ENCODE measurements around the gene WNT5B.

WNT5B gene

DNA sequence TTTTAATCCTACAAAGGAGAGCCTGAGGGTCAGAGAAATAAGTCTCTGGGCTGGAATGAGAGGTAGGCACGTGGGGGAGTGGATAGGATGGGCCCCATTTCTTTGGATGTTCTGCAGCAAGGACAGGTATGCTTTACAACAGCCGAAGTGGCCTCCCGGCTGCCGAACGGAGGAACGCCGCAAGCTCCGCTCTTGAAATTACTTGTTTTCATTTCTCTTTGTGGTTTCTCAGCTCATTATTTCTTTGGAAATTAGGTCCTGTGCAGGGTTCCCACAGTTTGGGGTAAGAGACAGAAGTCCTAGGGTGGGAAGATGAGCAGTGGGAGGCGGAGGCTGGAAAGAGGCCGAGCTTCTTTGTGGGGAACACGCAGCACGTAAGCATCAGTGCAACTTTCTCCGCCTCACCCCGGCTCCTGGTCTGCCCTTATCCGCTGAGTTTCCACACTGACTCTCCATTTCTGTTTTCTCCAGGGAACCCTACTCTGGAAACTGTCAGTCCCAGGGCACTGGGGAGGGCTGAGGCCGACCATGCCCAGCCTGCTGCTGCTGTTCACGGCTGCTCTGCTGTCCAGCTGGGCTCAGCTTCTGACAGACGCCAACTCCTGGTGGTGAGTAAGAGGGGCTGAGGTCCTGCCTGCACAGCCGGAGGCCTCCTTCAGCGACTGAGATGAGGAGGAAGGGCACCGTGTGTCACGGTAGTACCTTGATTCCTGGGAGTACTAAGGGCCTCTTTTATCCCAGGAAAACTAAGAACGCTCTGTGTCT is 2.0 kb downstream of the WNT5B start:
- no peak for FAIRE-seq

GRCh38 chr12:1632702-1633101 is 3.7 kb downstream of the WNT5B start:
- FAIRE-seq: no peak

DNA sequence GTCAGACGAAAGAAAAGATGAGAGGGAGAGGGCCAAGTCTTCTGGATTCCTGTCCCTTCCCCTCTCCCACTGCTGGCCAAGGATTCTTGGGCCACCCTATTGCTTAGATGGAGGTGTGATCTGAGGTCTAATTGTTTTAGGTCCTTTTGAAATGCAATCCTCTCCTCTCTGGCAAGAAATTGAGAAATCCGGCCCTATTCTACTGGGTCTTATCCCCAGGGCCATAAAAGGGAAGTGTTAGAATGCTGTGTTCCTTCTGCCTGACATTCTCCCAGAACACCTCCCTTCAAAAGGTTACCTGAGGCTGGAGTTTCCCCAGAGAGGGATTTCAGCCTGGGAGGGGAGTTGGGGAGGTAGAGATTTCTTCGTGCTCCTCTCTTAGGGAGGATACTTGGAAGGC is 4.4 kb downstream of the WNT5B start:
- no peak for FAIRE-seq

DNA sequence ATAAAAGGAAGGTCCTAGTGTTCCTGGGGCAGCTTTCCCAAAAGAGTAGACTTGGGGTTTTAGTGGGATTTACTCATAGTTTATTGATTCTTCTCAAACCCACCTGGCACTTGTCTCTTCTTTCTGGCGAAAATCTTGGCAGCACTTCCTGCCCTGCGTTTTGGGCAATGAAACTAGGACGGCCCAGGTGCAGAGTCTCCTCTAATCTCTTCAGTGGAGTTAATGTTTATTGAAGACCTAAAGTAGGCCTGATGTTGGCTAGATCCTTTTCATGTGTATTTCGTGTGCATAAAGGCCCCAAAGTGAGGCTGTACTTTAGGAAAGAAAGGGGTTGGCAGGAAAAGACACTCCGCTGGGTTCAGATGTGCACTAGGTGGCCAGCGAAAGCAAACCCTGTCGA is 5.1 kb downstream of the WNT5B start:
- no peak for FAIRE-seq

GRCh38 chr12:1634590-1635191 is 5.7 kb downstream of the WNT5B start:
- FAIRE-seq: peak; percentile 67

GRCh38 chr12:1635301-1636095 is 6.5 kb downstream of the WNT5B start:
- FAIRE-seq: no peak

- FAIRE-seq: no peak
Measured at GRCh38 chr12:1638203-1638602, 9.2 kb downstream of the WNT5B start.

DNA sequence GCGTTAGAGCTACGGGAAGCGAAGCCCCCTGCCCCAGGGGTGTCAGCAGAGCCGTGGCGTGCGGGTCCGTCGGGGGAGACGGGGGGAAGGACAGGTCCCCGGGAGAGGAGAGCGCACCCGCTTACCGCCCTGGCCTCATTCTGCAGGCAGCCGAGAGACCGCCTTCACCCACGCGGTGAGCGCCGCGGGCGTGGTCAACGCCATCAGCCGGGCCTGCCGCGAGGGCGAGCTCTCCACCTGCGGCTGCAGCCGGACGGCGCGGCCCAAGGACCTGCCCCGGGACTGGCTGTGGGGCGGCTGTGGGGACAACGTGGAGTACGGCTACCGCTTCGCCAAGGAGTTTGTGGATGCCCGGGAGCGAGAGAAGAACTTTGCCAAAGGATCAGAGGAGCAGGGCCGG is 10.5 kb downstream of the WNT5B start:
- no peak for FAIRE-seq

DNA sequence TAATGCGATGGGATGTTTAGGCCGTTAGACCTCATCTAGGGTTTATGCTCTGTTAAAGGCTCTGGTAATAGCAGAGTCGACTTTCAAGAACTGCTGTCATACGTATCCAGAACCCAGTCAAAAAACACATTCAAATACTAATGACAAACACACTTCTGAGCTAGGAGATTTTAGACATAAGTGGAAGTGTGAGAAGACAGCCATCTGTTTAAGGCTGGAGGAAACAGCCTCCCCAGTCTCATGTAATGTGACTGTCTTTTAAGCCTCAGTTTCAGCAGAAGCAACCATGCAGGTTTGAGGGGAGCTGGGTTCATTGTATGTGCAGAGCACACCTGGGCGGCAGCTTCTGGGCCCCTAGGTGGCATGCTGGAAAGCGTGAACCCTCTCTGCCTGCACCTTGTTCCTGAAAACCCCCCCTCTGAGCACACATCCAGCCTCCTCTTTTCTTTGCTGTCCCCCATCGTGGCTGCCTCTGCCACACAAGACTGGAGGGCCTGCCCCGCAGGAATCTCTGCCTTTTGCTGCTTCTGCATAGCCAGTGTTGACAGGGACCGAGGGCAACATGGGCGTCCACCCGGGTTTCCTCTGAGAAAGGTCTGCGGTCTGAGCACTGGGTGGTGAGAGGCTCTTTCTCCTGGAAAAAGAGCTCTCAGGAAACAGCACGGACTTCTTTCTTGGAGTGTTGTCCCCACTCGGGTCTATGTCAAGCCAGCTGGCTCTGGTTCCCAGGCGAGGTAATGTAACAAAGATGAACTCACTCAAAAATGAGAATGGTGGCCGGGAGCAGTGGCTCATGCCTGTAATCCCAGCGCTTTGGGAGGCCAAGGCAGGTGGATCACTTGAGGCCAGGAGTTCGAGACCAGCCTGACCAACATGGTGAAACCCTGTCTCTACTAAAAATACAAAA is 11.6 kb downstream of the WNT5B start:
- no peak for FAIRE-seq

GRCh38 chr12:1642513-1642912 is 13.5 kb downstream of the WNT5B start:
- FAIRE-seq: no peak

DNA sequence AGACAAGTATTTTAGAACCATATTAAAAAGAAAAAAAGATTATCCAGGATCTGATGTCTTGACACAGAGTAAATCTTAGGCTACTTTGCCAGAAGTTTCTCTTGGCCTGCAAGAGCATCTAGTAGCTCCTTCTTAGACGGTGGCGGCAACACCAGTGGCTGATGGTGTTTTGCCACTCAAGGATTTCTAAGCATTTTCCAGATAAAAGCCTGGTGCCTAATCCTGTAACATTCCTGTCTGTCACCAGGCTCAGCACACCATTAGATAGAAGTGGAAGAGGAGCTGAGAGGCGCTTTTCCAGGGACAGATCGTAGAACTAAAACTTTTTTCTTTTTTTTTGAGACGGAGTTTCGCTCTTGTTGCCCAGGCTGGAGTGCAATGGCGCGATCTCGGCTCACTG is 14.0 kb downstream of the WNT5B start:
- FAIRE-seq: no peak

DNA sequence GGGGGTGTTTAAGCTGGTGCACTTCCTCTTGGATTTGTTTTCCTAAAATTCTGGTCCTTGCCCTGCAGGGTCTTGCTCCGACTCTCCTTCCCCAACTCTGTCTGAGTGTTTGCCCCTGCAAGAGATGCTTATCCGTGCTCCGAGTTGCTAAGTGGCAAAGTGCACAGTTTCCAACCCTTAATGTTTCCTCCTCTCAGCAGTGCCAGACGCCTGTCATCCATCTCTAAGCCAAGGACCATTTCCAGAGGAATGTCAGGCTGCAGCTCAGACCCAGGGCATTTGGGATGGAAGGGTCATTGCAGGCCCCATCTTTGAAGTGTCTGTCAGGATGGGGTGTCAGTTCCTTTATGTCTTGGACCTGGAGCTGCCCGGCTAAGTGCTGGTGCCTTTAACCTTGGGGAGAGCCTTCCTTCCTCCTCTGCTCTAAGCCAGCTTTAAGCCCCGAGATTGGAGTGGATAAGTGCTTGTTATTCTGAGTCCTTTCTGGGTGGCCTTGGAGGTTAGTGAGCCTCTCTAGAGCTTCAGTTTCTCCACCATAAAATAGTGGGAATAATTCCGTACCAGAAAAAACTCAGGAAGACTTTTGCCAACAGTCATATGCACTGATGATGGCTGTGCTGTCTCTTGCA is 15.0 kb downstream of the WNT5B start:
- FAIRE-seq: no peak

DNA sequence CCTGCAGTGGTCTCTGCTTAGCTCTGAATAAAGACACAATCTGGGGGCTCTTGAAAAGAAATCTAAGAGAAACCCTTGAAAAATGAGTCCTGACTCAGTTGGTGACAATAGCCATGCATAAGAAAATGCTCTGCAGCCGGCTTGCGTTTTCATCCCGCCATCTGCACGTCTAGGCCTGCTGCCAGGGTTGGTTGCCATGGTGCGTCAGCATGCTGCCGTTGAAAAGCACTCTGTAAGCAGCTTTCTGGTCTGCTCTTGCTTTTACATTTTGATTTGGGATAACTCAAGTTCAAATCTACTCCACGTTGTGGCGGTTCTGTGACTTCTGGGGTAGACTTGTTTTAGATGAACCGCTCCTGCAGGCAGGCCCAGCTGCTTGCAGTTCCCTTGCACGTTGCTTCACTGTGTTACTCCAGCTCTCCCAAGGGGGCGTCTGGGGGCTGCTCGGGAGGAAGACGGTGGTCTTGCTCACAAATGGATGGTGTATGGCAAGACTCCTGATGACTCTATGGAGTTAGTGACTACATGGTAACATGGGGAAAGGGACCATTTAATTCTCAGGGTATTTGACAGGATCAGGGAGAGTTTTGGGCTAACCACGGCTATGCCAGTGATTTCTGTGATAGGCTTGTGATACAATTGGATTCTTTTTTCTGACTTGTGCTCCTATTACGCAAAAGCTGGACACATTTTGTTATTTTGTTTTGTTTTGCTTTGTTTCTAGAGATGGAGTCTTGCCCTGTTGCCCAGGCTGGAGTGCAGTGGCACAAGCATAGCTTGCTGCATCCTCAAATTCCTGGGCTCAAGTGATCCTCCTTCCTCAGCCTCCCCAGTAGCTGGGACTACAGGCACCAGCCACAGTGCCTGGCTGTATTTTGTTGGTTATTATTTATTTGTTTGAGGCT is 15.8 kb downstream of the WNT5B start:
- no peak for FAIRE-seq

- FAIRE-seq: no peak
Measured at GRCh38 chr12:1645819-1646218, 16.8 kb downstream of the WNT5B start.

- FAIRE-seq: no peak
Measured at GRCh38 chr12:1646569-1647284, 17.7 kb downstream of the WNT5B start.

- no peak for FAIRE-seq
Measured at GRCh38 chr12:1647285-1647669, 18.2 kb downstream of the WNT5B start.

DNA sequence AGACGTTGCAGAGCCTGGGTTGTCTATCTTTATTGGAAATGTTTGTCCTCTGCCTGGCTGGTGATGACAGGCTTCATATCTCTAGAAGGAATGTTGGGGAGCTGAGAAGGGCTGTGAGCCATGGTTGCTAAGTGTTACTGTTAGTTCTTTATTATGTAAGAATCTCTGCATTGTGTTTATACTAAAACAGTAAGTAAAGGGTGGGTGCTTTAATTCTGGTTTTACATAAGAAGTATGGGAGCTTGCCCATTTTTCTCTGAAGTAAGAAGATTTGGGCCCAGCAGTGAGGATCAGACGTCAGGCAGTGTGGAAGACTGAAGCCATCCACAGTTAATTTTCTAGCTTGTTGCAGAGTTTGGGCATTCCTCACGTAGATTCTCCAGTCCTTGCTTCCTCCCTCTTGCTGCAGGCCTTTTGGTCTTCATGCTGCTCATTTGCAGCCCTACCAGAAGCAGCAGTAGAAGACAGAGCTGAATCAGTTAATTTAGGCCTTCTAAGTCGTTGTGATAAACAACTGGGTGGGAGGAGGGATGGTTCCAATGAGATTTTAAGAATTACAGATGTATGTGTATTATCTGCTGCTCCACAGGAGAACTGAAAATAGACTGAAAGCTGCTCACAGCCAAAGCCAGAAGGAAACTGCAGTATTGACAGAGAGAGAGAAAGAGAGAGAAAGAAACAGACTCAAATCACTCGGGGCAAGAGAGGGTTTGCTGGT is 21.4 kb downstream of the WNT5B start:
- FAIRE-seq: no peak

DNA sequence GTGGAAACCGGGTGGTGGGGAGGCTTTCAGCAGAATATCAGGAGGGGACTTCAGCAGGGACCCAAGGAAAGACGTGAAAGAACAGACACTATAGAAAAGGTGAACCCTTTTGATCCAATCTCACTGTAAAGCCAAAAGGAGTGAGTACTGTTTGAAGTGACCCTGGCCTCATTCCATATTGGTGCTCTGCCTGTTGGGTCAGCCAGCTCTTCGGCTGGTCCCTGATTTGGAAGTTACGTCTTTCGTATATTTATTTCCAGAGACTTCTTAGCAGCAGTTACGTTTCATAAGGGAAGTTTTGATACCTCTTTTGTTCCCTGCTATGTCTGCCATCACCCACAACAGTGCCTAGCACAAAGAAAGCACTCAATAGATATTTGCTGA is 21.9 kb downstream of the WNT5B start:
- FAIRE-seq: no peak

GRCh38 chr12:1651946-1652345 is 22.9 kb downstream of the WNT5B start:
- no peak for FAIRE-seq

DNA sequence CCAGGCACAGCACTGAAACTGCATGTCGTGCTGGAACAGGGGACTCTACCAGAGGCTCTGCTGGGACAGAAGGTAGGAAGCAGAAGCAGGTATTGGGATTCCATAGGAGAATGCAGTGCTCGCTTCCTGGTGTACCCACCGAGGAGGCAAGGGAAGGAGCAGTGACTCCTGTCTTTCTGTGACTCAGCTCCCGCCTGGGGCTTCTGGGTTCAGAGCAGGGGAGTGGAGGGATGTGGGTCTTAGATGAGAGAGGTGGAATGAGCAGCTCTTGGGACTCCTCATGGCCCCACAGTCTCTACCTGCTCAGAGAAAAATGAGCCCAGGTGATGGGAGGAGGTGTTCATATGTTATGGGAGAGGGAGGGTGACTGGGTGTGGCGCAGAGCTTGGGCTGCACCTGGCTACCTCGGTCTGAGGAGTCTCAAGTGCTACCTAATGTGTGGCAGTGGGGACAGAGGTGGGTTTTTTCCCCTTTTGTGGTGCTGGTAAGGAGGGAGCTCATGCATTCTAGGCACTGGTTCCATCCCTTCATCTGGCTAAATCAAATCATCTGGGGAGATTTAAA is 26.3 kb downstream of the WNT5B start:
- FAIRE-seq: no peak

Measured in G401.6 (cell line).